HG03097 (cell line): ENCODE results near the gene CERK.

Experiments used
- ATAC-seq: cut with Tn5 transposase; IDR thresholded peaks from one replicate; pipeline ENCODE4 v1.9.1; 2021; ENCODE audit not compliant: unreplicated experiment, low FRiP score

The CERK gene

GRCh38 chr22:46665151-46665695 is 72.8 kb downstream of the CERK start:
- no peak for ATAC-seq

GRCh38 chr22:46664301-46664855 is 73.7 kb downstream of the CERK start:
- ATAC-seq = no peak

DNA sequence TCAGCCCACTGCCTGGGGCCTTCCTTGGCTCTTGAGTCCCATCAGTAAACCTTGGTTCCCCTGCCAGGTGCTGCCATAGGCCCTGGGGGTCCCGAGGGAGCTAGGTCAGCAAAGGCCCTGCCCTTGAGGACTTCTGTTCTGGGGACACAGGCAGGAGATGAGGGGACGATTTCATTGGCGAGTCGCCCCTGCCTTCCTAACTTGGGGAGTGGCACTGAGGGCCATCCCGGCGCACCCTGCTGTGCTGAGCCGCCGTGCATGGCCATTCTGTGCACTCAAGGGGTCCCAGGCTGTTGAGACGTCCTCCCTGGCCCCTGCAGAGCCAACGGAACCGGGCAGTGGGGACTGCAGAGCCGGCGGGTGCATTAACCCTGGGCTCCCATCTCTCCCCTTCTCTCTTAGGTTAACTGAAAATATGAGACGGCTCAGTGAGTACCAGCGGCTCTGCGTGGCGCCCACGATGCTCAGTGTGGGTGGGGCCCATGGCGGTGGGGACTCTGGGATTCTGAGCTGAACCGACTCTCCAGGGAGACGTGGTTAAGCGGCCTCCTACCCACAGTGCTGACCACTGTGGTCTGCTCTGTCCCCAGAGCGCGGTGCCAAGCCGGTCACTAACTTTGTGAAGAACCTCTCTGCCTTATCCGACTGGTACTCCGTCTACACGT is 74.5 kb downstream of the CERK start:
- no peak for ATAC-seq

DNA sequence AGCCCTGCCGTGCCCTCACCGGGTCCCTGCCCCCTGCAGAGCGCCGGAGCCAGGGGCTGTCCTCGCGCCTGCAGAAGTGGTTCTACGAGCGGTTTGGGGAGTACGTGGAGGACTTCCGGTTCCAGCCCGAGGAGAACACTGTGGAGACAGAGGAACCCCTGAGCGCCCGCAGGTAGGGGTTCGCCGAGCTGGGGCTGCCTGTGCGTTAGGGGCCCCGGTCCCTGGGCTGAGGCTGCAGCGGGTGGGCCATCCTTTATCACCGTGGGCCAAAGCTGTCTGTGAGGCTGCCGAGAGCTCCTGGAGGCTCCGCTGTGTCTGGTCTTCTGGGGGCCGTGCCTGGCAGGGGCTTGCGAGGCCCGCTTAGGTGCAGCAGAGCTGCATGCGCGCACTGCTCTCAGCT is 75.1 kb downstream of the CERK start:
- no peak for ATAC-seq

DNA sequence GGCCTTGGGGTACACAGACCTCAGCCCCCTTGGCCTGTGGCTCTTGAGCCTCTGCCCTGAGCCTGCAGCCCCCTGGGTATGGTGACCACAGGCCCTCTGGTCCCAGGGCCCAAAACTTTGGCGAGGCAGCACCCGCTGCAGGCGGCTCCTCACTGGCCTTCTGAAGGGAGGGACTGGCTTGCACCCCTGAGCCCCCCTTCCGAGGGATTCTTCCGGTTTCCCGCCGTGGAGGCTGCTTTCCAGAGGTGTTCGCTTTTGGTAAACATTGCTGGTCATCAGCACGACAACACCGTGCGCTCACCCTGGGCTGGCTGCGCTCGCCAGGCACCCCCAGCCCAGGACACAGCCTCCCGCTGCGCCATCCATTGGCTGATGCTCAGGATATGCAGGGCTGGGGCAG is 75.8 kb downstream of the CERK start:
- ATAC-seq = no peak

DNA sequence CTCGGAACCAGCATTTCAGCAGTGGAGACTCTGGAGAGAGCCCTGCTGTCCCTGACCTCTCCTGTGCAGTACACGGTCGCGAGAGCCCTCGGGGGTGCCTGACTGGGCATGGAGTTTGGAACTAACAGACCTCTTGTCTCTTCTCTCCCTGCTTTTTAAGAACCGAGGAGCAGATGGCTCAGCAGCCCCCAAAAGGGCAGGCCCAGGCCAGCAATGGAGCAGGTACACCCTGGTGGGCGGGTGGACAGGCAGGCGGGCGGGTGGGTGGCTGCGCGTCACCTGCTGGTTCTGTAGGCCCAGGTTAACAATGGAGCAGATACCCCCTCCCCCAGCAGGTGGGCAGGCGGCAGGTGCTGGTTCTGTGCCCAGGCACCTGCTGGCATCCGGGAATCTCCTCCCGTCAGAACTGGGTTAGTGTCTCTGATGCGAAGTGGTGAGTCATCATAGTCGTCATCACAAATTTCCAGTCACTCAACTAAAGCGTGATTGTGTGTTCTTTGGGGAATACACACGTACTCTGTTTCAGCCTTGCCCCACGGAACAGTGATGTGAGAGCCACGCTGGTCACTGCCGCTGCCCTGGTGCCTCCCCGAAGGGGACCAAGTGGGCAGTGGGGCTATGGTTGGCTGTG is 76.7 kb downstream of the CERK start:
- no peak for ATAC-seq

DNA sequence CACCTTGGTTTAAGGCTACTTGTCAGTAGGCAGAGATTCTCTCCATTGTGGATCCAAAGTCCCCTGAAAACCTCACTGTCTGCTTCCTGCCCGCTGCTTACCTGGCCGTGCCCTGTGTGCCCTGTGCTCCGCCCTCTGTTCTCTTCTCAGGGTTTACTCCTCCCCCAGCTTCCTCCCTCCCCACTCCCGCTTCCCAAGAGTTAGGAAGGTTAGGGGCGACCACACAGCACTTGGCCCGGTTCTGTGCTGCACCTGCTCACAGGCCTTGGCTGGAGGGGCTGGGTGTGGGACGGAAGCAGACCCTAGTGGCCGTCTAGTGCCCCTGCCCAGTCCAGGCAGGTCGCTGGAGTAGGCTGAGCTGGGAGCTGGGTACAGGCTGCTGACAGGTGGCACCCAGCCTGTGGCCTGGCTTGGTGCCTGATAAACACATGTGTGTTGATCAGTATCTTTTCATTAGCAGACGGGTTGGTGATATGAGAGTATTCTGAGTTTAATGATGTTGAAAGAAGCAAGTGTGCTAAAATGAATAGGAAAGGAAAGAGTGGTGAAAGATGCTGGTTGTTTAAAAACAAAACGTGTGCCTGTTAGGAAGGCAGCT is 77.3 kb downstream of the CERK start:
- no peak for ATAC-seq

DNA sequence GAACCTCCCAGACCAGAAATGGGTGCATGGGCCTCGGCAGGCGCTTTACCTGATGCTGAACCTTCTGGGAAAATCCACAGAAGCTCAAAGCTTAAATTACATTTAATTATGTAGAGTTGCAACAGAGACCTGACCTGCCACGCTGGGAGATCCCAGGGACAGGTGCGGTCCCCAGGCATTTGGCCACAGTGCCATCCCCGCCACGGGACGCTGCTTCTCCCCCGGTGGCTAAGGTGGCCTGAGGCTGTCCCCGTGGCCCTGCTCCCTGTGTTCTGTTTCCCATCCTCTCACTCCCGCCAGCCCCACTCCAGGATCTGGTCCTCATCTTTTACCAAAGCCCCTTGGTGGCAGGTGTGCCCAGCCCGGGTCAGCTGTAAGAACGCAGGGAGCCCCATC is 78.3 kb downstream of the CERK start:
- ATAC-seq = no peak

DNA sequence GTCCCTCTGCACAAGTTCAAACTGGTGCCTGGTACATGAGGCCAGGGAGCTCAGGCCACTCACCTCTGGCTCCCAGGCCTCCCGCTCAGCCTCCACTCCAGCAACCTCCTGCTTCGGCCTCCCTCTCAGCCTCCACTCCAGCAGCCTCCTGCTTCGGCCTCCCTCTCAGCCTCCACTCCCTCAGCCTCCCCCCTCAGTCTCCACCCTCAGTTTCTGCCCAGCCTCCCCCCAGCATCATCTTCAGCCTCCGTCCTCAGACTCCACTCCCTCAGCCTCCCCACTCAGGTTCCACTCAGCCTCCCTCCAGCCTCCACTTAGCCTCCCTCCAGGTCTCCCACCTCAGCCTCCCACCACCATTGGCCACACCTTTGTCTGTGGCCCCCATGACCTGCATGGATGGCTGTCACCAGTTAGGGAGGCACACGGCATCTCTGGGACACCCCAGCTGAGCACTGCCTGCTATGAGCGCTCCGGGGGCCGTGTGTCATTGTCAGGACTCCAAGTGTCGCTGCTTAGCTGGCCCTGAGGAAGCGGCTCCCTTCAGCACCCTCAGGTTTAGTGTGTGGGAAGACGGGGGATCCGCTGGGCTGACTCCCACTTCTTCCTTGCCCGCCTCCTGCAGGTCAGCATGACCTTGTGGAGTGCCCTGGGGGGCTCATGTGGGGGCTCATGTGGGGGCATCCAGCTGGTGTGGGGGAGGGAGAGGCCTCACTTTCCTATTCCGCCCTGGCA is 78.8 kb downstream of the CERK start:
- ATAC-seq = no peak

GRCh38 chr22:46657996-46658947 is 79.8 kb downstream of the CERK start:
- no peak for ATAC-seq

- no peak for ATAC-seq
Measured at GRCh38 chr22:46657655-46657953, 80.4 kb downstream of the CERK start.

DNA sequence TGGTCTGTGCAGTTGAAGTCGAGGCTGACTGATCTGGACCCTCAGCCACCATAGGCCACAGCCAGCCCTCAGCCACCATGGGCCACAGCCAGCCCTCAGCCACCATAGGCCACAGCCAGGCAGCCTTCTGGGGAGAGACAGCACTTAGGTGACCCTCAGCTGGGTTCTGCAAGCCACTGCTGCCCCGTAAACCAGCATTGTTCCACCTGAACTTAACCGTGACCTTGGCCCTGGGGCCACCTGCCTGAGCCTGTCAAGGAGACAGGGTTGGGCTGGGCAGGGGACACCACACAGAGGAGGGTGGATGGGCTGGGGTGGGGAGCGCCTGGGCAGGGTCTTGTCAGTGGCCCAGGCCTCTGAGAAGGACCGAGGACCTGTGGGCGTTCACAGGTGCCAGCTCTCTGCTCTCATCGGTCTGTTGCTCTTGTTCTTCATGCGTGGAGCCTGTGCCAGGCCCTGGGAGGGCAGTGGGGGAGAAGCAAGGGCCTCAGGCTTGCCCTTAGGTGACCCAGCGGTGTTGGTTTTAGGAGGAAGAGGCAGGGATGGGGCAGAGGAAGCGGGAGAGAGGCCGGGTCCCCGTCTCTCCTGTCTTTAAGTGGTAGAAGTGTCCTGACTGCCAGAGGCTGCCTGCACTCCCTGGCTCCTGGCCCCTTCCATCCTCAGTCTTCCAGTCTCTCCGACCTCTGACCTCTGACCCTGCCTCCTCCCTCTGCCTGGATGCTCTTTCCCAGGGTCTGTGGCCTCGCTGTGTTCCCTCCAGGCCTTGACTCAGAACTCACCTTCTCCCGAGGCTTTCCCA is 81.0 kb downstream of the CERK start:
- no peak for ATAC-seq

- no peak for ATAC-seq
Measured at GRCh38 chr22:46655861-46656608, 82.0 kb downstream of the CERK start.

DNA sequence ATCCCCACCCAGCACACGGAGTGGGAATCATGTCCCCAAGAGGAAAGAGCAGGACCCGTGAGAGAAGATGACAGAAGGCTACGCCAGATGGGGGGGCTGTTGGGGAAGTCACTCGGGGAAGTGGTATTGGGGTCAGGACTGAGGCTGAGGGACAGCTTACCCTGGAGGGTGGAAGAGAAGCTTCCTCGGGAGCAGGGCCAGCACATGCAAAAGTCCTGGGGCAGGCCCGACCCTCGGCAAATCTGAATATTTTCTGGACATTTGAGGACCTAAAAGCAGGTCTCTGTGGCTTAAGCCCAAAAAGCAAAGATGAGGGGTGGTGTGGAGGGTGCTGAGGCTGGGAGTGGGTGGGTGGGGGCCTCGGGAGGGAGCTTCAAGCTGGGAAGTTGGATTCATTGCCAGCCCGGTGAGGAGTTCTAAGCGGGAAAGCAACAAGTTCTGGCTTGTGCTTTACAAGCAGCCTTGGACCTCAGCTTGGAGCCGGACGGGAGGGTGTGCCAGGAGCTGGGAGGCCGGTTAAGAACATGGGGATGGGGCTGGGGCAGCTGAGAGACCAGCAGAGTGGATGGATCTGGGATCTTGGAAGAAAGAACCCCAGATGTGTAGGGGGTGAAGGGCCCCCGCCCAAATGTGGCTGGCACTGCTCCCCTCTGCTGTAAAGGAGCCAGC is 83.0 kb downstream of the CERK start:
- no peak for ATAC-seq

DNA sequence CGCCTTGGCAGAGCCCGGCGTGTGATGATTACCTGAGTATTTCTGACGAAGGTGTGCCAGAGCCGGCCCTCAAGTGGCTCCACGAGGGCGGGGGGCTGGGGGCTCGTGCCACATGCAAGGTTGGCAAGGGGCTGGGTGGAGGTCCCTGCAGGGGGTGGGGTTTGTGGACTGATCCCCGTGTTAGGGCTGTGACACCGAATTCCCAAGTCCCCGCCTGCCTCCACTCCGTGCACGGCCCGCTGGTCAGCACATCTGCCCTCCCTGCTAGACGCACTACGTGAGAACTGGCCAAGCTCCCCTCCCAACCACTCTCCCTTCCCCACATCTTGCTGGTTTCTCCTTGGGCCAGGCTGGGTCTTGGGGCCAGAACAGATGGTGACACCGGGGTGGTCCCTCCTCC is 83.6 kb downstream of the CERK start:
- no peak for ATAC-seq

GRCh38 chr22:46653596-46653995 is 84.5 kb downstream of the CERK start:
- ATAC-seq = no peak

GRCh38 chr22:46652847-46653331 is 85.2 kb downstream of the CERK start:
- no peak for ATAC-seq
